NB4 (cell line): ENCODE measurements around the gene CTSE.
"Not testable (repeated sequence)": the region's sequence is repeated elsewhere in the genome, so short reads cannot be mapped to it uniquely, and the experiment has no call there.

Experiments used
- DNase-seq: peaks from one replicate; pipeline ENCODE4 v3.0.0; 2010; ENCODE audit warnings: low read depth
- H3K4me3 ChIP-seq: one replicate; pipeline ENCODE4 v1.5.1; 2011; ENCODE audit warnings: mild to moderate bottlenecking, low read depth, low read length, moderate library complexity
- MYC ChIP-seq: IDR thresholded peaks from 2 replicates; pipeline ENCODE4 v1.6.1; 2011; ENCODE audit warnings: low read depth, low read length
- POLR2A ChIP-seq: IDR thresholded peaks from 2 replicates; pipeline ENCODE4 v1.6.1; 2011; ENCODE audit warnings: mild to moderate bottlenecking; ENCODE audit not compliant: insufficient read length; ENCODE audit errors: extremely low read depth
- TF ChIP-seq, protein P1 (sequence below): IDR thresholded peaks from one replicate; pipeline ENCODE4 v1.5.1; 2012; ENCODE audit warnings: low read depth, low read length
- TF ChIP-seq, protein P2 (sequence below): IDR thresholded peaks from 2 replicates; pipeline ENCODE4 v1.6.1; 2011; ENCODE audit warnings: low read depth, low read length

The CTSE gene

DNA sequence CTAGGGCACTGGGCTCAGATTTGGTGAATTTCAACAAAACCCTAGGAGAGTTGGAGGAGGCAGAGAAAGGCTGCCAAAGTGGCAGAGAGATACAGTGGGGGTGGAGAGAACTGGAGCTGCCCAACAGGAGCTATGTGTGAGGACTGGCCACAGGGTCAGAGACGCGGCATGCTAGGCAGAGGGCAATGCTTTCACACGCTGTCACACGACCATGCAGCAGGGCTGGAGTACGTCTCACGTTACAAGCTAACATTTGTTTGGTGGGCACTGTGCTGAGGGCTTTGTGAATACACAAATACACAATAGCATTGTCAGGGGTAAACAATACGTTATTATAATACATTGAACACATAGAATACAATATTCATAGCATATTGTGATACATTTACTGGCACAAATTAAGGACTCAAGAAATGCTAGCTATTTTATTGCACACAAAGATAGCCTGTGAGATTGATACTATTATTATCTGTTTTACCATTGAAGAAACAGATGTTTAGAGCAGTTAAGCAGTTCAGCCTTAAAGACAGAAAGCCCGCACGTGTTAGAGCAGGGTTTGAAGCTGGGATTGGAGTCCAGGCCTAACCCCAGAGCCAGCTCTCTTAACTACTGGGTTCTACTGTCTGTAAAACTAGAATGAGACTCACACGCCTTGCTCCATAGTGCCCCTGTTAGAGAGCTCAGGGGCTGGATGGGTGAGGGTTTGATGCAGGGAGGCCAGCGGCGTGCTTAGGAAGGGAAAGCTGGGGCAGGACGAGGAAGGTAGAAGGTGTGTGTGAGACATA is 25.0 kb downstream of the CTSE start:
- no peak for DNase-seq
- no peak overlapping the region for H3K4me3 ChIP-seq
- no peak for TF ChIP-seq POLR2A
- TF ChIP-seq, protein P1, sequence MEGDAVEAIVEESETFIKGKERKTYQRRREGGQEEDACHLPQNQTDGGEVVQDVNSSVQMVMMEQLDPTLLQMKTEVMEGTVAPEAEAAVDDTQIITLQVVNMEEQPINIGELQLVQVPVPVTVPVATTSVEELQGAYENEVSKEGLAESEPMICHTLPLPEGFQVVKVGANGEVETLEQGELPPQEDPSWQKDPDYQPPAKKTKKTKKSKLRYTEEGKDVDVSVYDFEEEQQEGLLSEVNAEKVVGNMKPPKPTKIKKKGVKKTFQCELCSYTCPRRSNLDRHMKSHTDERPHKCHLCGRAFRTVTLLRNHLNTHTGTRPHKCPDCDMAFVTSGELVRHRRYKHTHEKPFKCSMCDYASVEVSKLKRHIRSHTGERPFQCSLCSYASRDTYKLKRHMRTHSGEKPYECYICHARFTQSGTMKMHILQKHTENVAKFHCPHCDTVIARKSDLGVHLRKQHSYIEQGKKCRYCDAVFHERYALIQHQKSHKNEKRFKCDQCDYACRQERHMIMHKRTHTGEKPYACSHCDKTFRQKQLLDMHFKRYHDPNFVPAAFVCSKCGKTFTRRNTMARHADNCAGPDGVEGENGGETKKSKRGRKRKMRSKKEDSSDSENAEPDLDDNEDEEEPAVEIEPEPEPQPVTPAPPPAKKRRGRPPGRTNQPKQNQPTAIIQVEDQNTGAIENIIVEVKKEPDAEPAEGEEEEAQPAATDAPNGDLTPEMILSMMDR: no peak

DNA sequence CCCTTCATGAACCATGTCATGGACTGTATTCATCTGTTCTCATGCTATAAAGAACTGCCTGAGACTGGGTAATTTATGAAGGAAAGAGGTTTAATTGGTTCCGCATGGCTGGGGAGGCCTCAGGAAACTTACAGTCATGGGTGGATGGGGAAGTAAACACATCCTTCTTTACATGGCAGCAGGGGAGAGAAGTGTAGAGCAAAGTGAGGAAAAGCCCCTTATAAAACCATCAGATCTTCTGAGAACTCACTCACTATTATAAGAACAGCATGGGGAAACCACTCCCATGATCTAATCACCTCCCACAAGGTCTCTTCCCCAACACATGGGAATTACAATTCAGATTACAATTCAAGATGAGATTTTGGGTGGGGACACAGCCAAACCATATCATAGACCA is 27.1 kb downstream of the CTSE start:
- not testable (repeated sequence) for DNase-seq, H3K4me3 ChIP-seq

DNA sequence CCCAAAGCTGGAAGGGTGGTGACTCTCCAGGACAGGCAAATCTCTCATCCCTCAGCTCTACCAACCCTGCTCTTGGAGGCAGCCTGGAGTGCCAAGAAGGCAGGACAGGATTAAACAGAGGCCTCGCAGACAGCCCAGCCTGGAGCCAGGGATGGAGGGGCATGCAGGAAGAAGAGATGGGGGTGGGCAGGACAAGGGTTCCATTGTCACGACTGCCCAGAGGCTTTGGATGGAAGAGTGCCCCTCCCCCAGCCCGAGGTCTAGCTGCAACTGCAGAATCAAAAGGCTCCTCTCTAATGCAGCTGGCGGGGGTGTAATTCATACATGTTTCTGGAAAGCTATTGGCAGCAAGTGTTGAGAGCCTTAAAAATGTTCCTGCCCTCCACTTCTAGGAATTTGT is 29.3 kb downstream of the CTSE start:
- no peak for TF ChIP-seq POLR2A
- no peak for TF ChIP-seq MYC
- TF ChIP-seq, protein P1: no peak
- TF ChIP-seq, protein P2, sequence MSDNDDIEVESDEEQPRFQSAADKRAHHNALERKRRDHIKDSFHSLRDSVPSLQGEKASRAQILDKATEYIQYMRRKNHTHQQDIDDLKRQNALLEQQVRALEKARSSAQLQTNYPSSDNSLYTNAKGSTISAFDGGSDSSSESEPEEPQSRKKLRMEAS: no peak
- no peak overlapping the region for H3K4me3 ChIP-seq
- DNase-seq: no peak

DNA sequence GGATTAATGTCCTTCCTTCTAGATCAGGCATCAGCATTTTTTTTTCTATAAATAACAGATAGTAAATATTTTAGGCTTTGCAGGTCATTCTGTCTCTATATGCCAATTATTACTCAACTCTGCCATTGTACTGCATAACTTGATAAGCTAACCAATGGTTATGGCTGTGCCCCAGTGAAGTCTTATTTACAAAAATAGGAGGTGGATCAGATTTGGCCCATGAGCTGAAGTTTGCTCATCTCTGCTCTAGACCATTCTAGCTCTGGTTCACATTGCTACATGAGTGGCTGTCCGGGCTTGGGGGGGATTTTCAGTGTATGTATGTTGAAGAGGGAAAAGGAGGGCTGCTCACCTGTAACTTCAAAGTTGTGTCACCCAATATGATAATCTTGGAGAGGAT is 30.6 kb downstream of the CTSE start:
- no peak overlapping the region for H3K4me3 ChIP-seq
- no peak for DNase-seq
- TF ChIP-seq MYC (no peak), POLR2A (no peak)
- TF ChIP-seq, protein P1: no peak
- TF ChIP-seq, protein P2: no peak

DNA sequence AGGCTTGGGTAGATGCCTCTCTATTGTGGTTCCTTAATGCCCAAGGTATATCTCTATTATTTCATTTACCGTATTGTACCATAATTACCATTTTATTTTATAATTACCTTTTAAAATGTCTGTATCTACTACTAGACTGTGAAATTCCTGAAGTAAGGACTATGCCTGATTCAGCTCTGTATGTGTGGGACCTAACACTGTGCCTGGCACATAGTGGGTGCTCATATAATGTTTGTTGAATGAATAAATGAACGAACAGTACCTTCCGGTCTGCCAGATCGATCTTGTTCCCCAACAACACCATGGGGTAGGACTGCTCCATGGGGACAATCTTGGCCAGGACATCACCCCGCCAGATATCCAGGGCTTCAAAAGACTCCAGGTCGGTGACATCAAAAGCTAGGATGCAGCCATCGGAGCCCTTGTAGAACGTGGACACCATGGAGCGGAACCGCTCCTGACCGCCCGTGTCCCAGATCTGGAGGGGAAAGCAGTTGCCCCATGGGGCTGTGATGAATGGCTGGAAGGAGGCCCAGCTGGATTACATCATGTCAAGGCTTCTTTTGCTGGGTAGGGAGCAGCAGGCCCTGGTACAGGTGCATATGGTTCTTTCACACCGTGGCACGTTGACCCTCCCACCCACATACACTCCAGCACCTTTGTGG is 31.3 kb downstream of the CTSE start:
- no peak for DNase-seq
- no peak for TF ChIP-seq MYC
- TF ChIP-seq, protein P2: no peak
- TF ChIP-seq, protein P1: no peak
- TF ChIP-seq POLR2A: no peak

DNA sequence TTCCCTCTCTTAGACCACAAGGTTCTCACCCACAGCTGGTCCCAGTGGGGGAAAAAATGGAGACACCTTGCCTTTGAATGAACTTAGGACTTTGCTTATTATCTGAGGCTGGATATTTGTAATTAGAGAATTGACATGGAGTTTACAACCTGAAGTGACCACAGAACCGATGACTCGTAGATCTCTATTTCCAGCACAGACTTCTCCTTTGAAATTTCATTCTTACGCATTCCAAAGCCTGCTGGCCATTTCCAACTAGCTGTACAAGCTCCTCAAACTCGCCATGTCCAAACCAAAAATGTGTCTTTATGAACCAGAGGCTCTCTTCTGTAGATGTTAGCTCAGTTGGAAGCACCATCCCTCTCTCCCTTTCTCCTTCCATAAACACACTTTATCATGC is 32.5 kb downstream of the CTSE start:
- no peak overlapping the region for H3K4me3 ChIP-seq
- peak; percentile 61 for DNase-seq
- TF ChIP-seq, protein P2: no peak
- no peak for TF ChIP-seq POLR2A

More for the DNA sequence above, 31.3 kb downstream of the CTSE start:
- no peak overlapping the region for H3K4me3 ChIP-seq

DNA sequence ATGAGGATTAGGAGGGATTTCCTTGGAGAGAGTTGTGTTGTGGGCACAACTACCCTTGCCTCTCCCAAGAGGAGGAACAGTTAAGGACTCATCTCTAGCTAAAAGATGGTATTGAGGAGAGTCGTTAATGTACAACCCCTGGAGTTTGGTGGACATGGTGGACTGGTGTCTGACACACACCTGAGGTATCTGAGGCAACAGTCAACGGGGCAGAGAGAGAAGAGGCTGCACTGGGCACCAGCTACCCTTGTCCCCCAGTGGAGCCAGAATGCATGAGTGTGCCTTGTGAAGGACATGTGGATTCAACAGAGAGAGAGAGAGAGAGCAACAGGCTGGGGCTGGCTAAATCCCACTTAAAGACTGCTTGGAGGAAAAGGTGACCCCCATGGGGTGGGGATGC is 33.5 kb downstream of the CTSE start:
- no peak for DNase-seq
- H3K4me3 ChIP-seq: no peak overlapping the region
- TF ChIP-seq POLR2A (no peak), MYC (no peak)
- TF ChIP-seq, protein P2: no peak
- TF ChIP-seq, protein P1: no peak
